ENCODE results near the gene LIPH. TPM values are rescaled to one million over a fixed set of nuclear protein-coding genes. Genes with fewer than 3 reads are reported as not detected.
"Not testable (repeated sequence)": the region's sequence is repeated elsewhere in the genome, so short reads cannot be mapped to it uniquely, and the experiment has no call there.

LIPH gene
- total RNA-seq, 1 donor from 2014 or later = not detected

- peaks cover 9% of the 10 kb centered on the region for H3K27me3 ChIP-seq
- no peaks in the 10 kb centered on the region for H3F3A ChIP-seq (ENCODE audit: low read depth)
- no peaks in the 10 kb centered on the region for H3K9me3 ChIP-seq (ENCODE audit: low read depth)
- Mint-ChIP-seq H3K36me3 (no peaks in the 10 kb centered on the region), H3K9me3 (no peaks in the 10 kb centered on the region), H3K27me3 (ENCODE audit: insufficient read depth, low read depth) (peaks cover 7% of the 10 kb centered on the region), H3K27ac (no peak overlapping the region), H3K4me1 (peaks cover 7% of the 10 kb centered on the region), H3K4me3 (no peak overlapping the region)
- H3K36me3 ChIP-seq = no peaks in the 10 kb centered on the region
- TF ChIP-seq EZH2phosphoT487 (IDR thresholded peaks at IDR 0.05) (no peak), EZH2 (IDR thresholded peaks at IDR 0.05) (no peak)
- no peak overlapping the region for H3K4me3 ChIP-seq
- H2AFZ ChIP-seq (replicated peaks) = peak overlapping the region; percentile 34
- peaks cover 10% of the 10 kb centered on the region for H3K4me1 ChIP-seq
- H3K79me2 ChIP-seq (ENCODE audit: low read depth) = no peaks in the 10 kb centered on the region
- H3K9ac ChIP-seq = no peak overlapping the region
- no peak overlapping the region for H3K4me2 ChIP-seq
- H3K27ac ChIP-seq = no peak overlapping the region
- H4K20me1 ChIP-seq (ENCODE audit: low read depth) = no peaks in the 10 kb centered on the region
- DNase-seq (ENCODE audit: low spot score) = no peak
Observed at GRCh38 chr3:185561374-185561943, 9.1 kb upstream of the LIPH start.

GRCh38 chr3:185560676-185561075 lies 8.3 kb upstream of the LIPH start:
- peaks cover 7% of the 10 kb centered on the region for H3K27me3 Mint-ChIP-seq (ENCODE audit: insufficient read depth, low read depth)
- H3K9me3 Mint-ChIP-seq = no peaks in the 10 kb centered on the region
- H3K27me3 ChIP-seq = peaks cover 9% of the 10 kb centered on the region
- no peaks in the 10 kb centered on the region for H3K9me3 ChIP-seq (ENCODE audit: low read depth)
- peaks cover 10% of the 10 kb centered on the region for H3K4me1 ChIP-seq
- no peak overlapping the region for H3K4me2 ChIP-seq
- H3K27ac ChIP-seq = no peak overlapping the region
- no peaks in the 10 kb centered on the region for H3K36me3 ChIP-seq
- no peak overlapping the region for H3K9ac ChIP-seq
- DNase-seq (ENCODE audit: low spot score) = no peak
- no peaks in the 10 kb centered on the region for H3K36me3 Mint-ChIP-seq
- no peak overlapping the region for H3K27ac Mint-ChIP-seq
- no peak overlapping the region for H3K4me3 Mint-ChIP-seq
- peak overlapping the region; percentile 34 for H2AFZ ChIP-seq (replicated peaks)
- TF ChIP-seq EZH2 (IDR thresholded peaks at IDR 0.05) (no peak), CTCF (IDR thresholded peaks at IDR 0.05) (no peak), EZH2phosphoT487 (IDR thresholded peaks at IDR 0.05) (no peak)
- H4K20me1 ChIP-seq (ENCODE audit: low read depth) = no peaks in the 10 kb centered on the region
- H3K4me1 Mint-ChIP-seq = peaks cover 7% of the 10 kb centered on the region
- no peaks in the 10 kb centered on the region for H3F3A ChIP-seq (ENCODE audit: low read depth)
- H3K4me3 ChIP-seq = no peak overlapping the region
- no peaks in the 10 kb centered on the region for H3K79me2 ChIP-seq (ENCODE audit: low read depth)

- peaks cover 10% of the 10 kb centered on the region for H3K4me1 ChIP-seq
- no peaks in the 10 kb centered on the region for H3K79me2 ChIP-seq (ENCODE audit: low read depth)
- H4K20me1 ChIP-seq (ENCODE audit: low read depth) = no peaks in the 10 kb centered on the region
- no peaks in the 10 kb centered on the region for H3K9me3 Mint-ChIP-seq
- H3K27ac ChIP-seq = no peak overlapping the region
- H3K27ac Mint-ChIP-seq = no peak overlapping the region
- no peak for TF ChIP-seq EZH2 (IDR thresholded peaks at IDR 0.05)
- no peak overlapping the region for H3K4me2 ChIP-seq
- H3K4me3 Mint-ChIP-seq = no peak overlapping the region
- H3F3A ChIP-seq (ENCODE audit: low read depth) = no peaks in the 10 kb centered on the region
- no peaks in the 10 kb centered on the region for H3K36me3 ChIP-seq
- no peak overlapping the region for H3K9ac ChIP-seq
- H2AFZ ChIP-seq (replicated peaks) = no peak overlapping the region
- peaks cover 7% of the 10 kb centered on the region for H3K27me3 Mint-ChIP-seq (ENCODE audit: insufficient read depth, low read depth)
- H3K4me1 Mint-ChIP-seq = peaks cover 7% of the 10 kb centered on the region
- no peaks in the 10 kb centered on the region for H3K36me3 Mint-ChIP-seq
- DNase-seq (ENCODE audit: low spot score) = no peak
- H3K27me3 ChIP-seq = peaks cover 9% of the 10 kb centered on the region
- H3K9me3 ChIP-seq (ENCODE audit: low read depth) = no peaks in the 10 kb centered on the region
- H3K4me3 ChIP-seq = no peak overlapping the region
Observed at GRCh38 chr3:185559706-185560090, 7.3 kb upstream of the LIPH start.

GRCh38 chr3:185558395-185558794 lies 6.0 kb upstream of the LIPH start:
- Mint-ChIP-seq H3K27ac (no peak overlapping the region), H3K9me3 (no peaks in the 10 kb centered on the region), H3K27me3 (ENCODE audit: insufficient read depth, low read depth) (peaks cover 7% of the 10 kb centered on the region), H3K4me1 (peaks cover 7% of the 10 kb centered on the region), H3K36me3 (no peaks in the 10 kb centered on the region), H3K4me3 (no peak overlapping the region)
- Histone ChIP-seq H3K27me3 (peaks cover 9% of the 10 kb centered on the region), H2AFZ (replicated peaks) (peak overlapping the region; percentile 26), H4K20me1 (ENCODE audit: low read depth) (no peaks in the 10 kb centered on the region), H3K4me1 (peaks cover 10% of the 10 kb centered on the region), H3K79me2 (ENCODE audit: low read depth) (no peaks in the 10 kb centered on the region), H3K4me3 (no peak overlapping the region), H3K9me3 (ENCODE audit: low read depth) (no peaks in the 10 kb centered on the region), H3K9ac (no peak overlapping the region), H3K36me3 (no peaks in the 10 kb centered on the region), H3F3A (ENCODE audit: low read depth) (no peaks in the 10 kb centered on the region), H3K27ac (no peak overlapping the region), H3K4me2 (no peak overlapping the region)
- no peak for TF ChIP-seq EZH2phosphoT487 (IDR thresholded peaks at IDR 0.05)
- no peak for TF ChIP-seq CTCF (IDR thresholded peaks at IDR 0.05)
- no peak for TF ChIP-seq EZH2 (IDR thresholded peaks at IDR 0.05)
- no peak for DNase-seq (ENCODE audit: low spot score)

- H3F3A ChIP-seq (ENCODE audit: low read depth); H3K27ac Mint-ChIP-seq; H3K27me3 Mint-ChIP-seq (ENCODE audit: insufficient read depth, low read depth); H3K9me3 Mint-ChIP-seq; DNase-seq (ENCODE audit: low spot score); H3K27me3 ChIP-seq; H3K36me3 ChIP-seq; H3K36me3 Mint-ChIP-seq; H3K4me2 ChIP-seq; H2AFZ ChIP-seq (replicated peaks); H3K9me3 ChIP-seq (ENCODE audit: low read depth); H3K4me1 ChIP-seq; H3K9ac ChIP-seq; H4K20me1 ChIP-seq (ENCODE audit: low read depth); H3K27ac ChIP-seq; H3K79me2 ChIP-seq (ENCODE audit: low read depth); H3K4me3 ChIP-seq; H3K4me3 Mint-ChIP-seq: not testable (repeated sequence)
- H3K4me1 Mint-ChIP-seq = peaks cover 13% of the 10 kb centered on the region
Observed at GRCh38 chr3:185556640-185557039, 4.3 kb upstream of the LIPH start.
